Measurements from ENCODE around the gene IGDCC3. TPM values are rescaled to one million over a fixed set of nuclear protein-coding genes. Genes with fewer than 3 reads are reported as not detected.

The IGDCC3 gene
- polyA plus RNA-seq, 1 donor (not counting 4 experiments of a cell fraction or from before 2014, with no cell fraction given), result not detected

GRCh38 chr15:65370885-65371284, 6.9 kb downstream of the IGDCC3 start:
- dilution Hi-C loops (cut with MboI; ENCODE audit: extremely low pct_ligation_motif_present, low sequenced_read_pairs), result no loop called here
- no peaks in the 10 kb centered on the region for H3K9me3 ChIP-seq (ENCODE audit: control insufficient read depth, low read depth, low read length)
- no peaks in the 10 kb centered on the region for H4K20me1 ChIP-seq (ENCODE audit: control insufficient read depth, extremely low read depth, insufficient read depth, low read length)
- FAIRE-seq (no peak), DNase-seq (ENCODE audit: low read depth, low spot score) (no peak)
- H3K4me2 ChIP-seq (ENCODE audit: control insufficient read depth, extremely low read depth, insufficient read depth, low read depth, low read length), result no peak overlapping the region
- no peak overlapping the region for H3K9ac ChIP-seq (ENCODE audit: control insufficient read depth, extremely low read depth, insufficient read depth, low read length)
- H3K79me2 ChIP-seq (ENCODE audit: control insufficient read depth, insufficient read depth, low read length), result no peaks in the 10 kb centered on the region
- no peak overlapping the region for H3K4me3 ChIP-seq (ENCODE audit: control insufficient read depth in 2 of 3, extremely low read depth in 1 of 3, insufficient read depth in 2 of 3, low read depth in 1 of 3, low read length in 3 of 3)
- TF ChIP-seq CTCF (optimal IDR thresholded peaks at IDR 0.05 in 1 of 3, IDR thresholded peaks at IDR 0.05 in 1 of 3, conservative IDR thresholded peaks at IDR 0.05 in 1 of 3; ENCODE audit: extremely low read depth in 1 of 3, insufficient read depth in 2 of 3, low read length in 3 of 3), result no peak
- TF ChIP-seq EZH2 (IDR thresholded peaks at IDR 0.05; ENCODE audit: low read length), result no peak
- no peak overlapping the region for H2AFZ ChIP-seq (ENCODE audit: control insufficient read depth, low read length)
- no peak overlapping the region for H3K27ac ChIP-seq (ENCODE audit: control insufficient read depth, insufficient read depth, low read length)
- no peaks in the 10 kb centered on the region for H3K4me1 ChIP-seq (ENCODE audit: control insufficient read depth, extremely low read depth, insufficient read depth, low read length)
- H3K9me1 ChIP-seq (ENCODE audit: control insufficient read depth, extremely low read depth, insufficient read depth, low read length), result no peaks in the 10 kb centered on the region
- H3K27me3 ChIP-seq (ENCODE audit: control insufficient read depth, extremely low read depth, insufficient read depth, low read length), result peaks cover 36% of the 10 kb centered on the region
- no peaks in the 10 kb centered on the region for H3K36me3 ChIP-seq (ENCODE audit: control insufficient read depth in 2 of 2, extremely low read depth in 1 of 2, insufficient read depth in 2 of 2, low read length in 2 of 2)

GRCh38 chr15:65369651-65370050, 8.2 kb downstream of the IGDCC3 start:
- Histone ChIP-seq H3K4me1 (ENCODE audit: control insufficient read depth, extremely low read depth, insufficient read depth, low read length) (no peaks in the 10 kb centered on the region), H4K20me1 (ENCODE audit: control insufficient read depth, extremely low read depth, insufficient read depth, low read length) (no peaks in the 10 kb centered on the region), H3K4me3 (ENCODE audit: control insufficient read depth in 2 of 3, extremely low read depth in 1 of 3, insufficient read depth in 2 of 3, low read depth in 1 of 3, low read length in 3 of 3) (no peak overlapping the region), H3K9me3 (ENCODE audit: control insufficient read depth, low read depth, low read length) (no peaks in the 10 kb centered on the region), H3K79me2 (ENCODE audit: control insufficient read depth, insufficient read depth, low read length) (no peaks in the 10 kb centered on the region), H2AFZ (ENCODE audit: control insufficient read depth, low read length) (no peak overlapping the region), H3K4me2 (ENCODE audit: control insufficient read depth, extremely low read depth, insufficient read depth, low read depth, low read length) (no peak overlapping the region), H3K27ac (ENCODE audit: control insufficient read depth, insufficient read depth, low read length) (no peak overlapping the region), H3K27me3 (ENCODE audit: control insufficient read depth, extremely low read depth, insufficient read depth, low read length) (peaks cover 24% of the 10 kb centered on the region), H3K9ac (ENCODE audit: control insufficient read depth, extremely low read depth, insufficient read depth, low read length) (no peak overlapping the region), H3K9me1 (ENCODE audit: control insufficient read depth, extremely low read depth, insufficient read depth, low read length) (no peaks in the 10 kb centered on the region), H3K36me3 (ENCODE audit: control insufficient read depth in 2 of 2, extremely low read depth in 1 of 2, insufficient read depth in 2 of 2, low read length in 2 of 2) (no peaks in the 10 kb centered on the region)
- dilution Hi-C loops (cut with MboI; ENCODE audit: extremely low pct_ligation_motif_present, low sequenced_read_pairs), result no loop called here
- TF ChIP-seq CTCF (optimal IDR thresholded peaks at IDR 0.05 in 1 of 3, IDR thresholded peaks at IDR 0.05 in 1 of 3, conservative IDR thresholded peaks at IDR 0.05 in 1 of 3; ENCODE audit: extremely low read depth in 1 of 3, insufficient read depth in 2 of 3, low read length in 3 of 3) (no peak), EZH2 (IDR thresholded peaks at IDR 0.05; ENCODE audit: low read length) (no peak)
- FAIRE-seq (no peak), DNase-seq (ENCODE audit: low read depth, low spot score) (no peak)

Data from keratinocyte (primary cell).